ENCODE results near the gene TMEM270. TPM values are rescaled to one million over a fixed set of nuclear protein-coding genes. Genes with fewer than 3 reads are reported as not detected.

Gene TMEM270
- total RNA-seq, 1 donor from 2014 or later: not detected

DNA sequence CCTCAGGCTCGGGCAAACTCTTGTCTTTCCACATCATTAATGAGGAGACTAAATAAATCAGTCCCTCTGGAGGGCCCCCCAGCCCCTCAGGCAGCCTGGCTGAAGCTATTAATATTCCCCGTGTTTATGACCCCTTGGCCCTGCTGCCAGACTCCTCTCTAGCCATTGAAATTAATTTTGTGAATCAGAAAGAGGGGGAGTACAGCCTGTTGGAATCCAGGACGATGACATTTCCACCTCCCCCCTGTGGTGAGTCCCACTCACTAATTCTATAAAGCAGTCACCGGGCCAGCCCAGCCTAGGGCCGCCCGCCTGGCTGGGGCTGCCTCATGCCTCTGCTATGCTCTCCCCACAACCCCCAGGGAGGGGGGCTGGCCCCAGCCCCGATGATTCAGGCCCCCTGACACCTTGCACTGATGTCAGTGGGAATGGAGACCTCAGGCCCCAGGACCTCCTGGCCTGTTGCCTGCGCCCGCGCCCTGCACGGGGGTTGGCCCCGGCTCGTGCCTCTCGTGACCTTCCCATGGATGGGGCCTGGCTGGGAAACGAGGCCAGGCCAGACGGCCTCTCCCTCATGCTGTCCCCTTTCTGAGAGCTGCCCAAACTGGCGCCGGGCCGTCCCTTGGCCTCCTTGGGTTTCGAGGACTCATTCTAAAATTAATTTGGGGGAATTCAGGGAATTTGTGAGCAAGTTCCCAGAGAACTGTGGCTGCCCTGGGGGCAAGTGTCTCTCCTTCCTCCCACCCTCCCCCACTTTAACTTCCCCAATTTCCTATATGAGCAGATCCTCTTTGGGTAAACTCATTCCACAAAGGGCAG is 34.0 kb downstream of the TMEM270 start:
- no peak for DNase-seq (ENCODE audit: low spot score in 2 of 2, unreplicated experiment in 2 of 2)
- TF ChIP-seq, protein P1, sequence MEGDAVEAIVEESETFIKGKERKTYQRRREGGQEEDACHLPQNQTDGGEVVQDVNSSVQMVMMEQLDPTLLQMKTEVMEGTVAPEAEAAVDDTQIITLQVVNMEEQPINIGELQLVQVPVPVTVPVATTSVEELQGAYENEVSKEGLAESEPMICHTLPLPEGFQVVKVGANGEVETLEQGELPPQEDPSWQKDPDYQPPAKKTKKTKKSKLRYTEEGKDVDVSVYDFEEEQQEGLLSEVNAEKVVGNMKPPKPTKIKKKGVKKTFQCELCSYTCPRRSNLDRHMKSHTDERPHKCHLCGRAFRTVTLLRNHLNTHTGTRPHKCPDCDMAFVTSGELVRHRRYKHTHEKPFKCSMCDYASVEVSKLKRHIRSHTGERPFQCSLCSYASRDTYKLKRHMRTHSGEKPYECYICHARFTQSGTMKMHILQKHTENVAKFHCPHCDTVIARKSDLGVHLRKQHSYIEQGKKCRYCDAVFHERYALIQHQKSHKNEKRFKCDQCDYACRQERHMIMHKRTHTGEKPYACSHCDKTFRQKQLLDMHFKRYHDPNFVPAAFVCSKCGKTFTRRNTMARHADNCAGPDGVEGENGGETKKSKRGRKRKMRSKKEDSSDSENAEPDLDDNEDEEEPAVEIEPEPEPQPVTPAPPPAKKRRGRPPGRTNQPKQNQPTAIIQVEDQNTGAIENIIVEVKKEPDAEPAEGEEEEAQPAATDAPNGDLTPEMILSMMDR (IDR thresholded peaks at IDR 0.05; ENCODE audit: unreplicated experiment): no peak
- no peaks in the 10 kb centered on the region for H3K27me3 Mint-ChIP-seq (ENCODE audit: low read depth)
- H3K36me3 Mint-ChIP-seq: peaks cover 14% of the 10 kb centered on the region
- peaks cover 18% of the 10 kb centered on the region for H3K9me3 Mint-ChIP-seq
- H3K27ac Mint-ChIP-seq: peak overlapping the region; percentile 69
- no peak overlapping the region for H3K4me3 Mint-ChIP-seq
- peaks cover 45% of the 10 kb centered on the region for H3K4me1 Mint-ChIP-seq

DNA sequence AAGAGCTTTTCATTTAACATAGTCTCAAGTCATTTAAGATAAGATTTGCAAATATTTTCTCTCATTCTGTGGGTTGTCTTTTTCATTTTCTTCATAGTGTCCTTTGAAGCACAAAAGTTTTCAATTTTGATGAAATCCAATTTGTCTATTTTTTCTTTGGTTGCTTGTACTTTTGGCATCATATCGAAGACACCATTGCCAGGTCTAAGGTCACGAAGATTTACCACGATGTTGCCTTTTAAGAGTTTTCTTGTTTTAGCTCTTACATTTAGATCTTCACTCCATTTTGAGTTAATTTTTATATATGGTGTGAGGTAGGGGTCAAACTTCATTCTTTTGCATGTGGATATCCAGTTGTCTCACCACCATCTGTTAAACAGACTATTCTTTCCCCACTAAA is 34.7 kb downstream of the TMEM270 start:
- H3K4me3 Mint-ChIP-seq: no peak overlapping the region
- peaks cover 18% of the 10 kb centered on the region for H3K9me3 Mint-ChIP-seq
- DNase-seq (ENCODE audit: low spot score in 2 of 2, unreplicated experiment in 2 of 2): no peak
- TF ChIP-seq, protein P1 (IDR thresholded peaks at IDR 0.05; ENCODE audit: unreplicated experiment): no peak
- peaks cover 39% of the 10 kb centered on the region for H3K4me1 Mint-ChIP-seq
- peaks cover 14% of the 10 kb centered on the region for H3K36me3 Mint-ChIP-seq
- no peak overlapping the region for H3K27ac Mint-ChIP-seq
- H3K27me3 Mint-ChIP-seq (ENCODE audit: low read depth): no peaks in the 10 kb centered on the region

DNA sequence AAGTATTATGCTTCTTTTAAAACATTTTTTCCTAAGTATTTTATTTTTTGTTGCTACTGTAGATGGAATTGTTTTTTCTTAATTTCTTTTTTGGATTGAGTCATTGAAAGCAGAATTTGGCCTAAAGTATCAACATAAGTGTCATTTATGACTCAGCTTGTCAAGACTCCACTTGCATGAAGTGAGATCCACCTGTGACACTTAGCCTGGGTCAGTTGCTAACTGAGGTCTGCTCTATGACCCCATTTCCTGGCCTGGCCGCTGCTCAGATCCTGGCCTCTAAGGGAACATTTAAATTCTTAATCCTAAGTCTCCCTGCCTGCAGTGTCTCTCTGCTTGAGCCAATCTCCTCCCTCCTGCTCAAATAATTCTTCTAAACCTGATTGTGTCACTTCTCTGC is 35.5 kb downstream of the TMEM270 start:
- Mint-ChIP-seq H3K9me3 (peaks cover 18% of the 10 kb centered on the region), H3K27me3 (ENCODE audit: low read depth) (no peaks in the 10 kb centered on the region), H3K4me3 (no peak overlapping the region), H3K27ac (no peak overlapping the region), H3K4me1 (peaks cover 38% of the 10 kb centered on the region), H3K36me3 (peaks cover 14% of the 10 kb centered on the region)
- TF ChIP-seq, protein P1 (IDR thresholded peaks at IDR 0.05; ENCODE audit: unreplicated experiment): no peak
- DNase-seq (ENCODE audit: low spot score in 2 of 2, unreplicated experiment in 2 of 2): no peak

DNA sequence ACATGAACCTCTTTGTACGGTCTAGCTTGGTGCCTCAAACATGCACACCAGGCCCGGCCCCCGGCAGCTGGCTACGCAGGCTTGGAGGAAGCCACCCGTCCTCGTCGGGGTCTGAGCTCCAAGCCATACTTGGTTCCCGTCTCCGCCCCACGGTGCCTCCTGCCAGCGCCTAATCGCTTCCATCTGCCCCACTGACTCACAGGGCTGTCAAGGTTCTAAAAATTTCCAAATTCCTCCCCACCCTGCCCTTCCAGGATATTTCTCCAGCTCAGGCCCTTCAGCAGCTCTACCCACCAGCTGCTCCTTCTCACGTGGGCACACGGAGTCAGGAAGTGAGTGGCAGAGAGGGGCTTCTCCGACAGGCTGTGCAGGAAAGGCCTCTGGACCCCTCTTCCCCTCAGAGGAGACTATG is 38.8 kb downstream of the TMEM270 start:
- peaks cover 14% of the 10 kb centered on the region for H3K36me3 Mint-ChIP-seq
- H3K27me3 Mint-ChIP-seq (ENCODE audit: low read depth): no peaks in the 10 kb centered on the region
- DNase-seq (ENCODE audit: low spot score in 2 of 2, unreplicated experiment in 2 of 2): no peak
- TF ChIP-seq, protein P1 (IDR thresholded peaks at IDR 0.05; ENCODE audit: unreplicated experiment): no peak
- H3K4me1 Mint-ChIP-seq: peaks cover 20% of the 10 kb centered on the region
- H3K4me3 Mint-ChIP-seq: no peak overlapping the region
- H3K27ac Mint-ChIP-seq: no peak overlapping the region
- peaks cover 18% of the 10 kb centered on the region for H3K9me3 Mint-ChIP-seq

DNA sequence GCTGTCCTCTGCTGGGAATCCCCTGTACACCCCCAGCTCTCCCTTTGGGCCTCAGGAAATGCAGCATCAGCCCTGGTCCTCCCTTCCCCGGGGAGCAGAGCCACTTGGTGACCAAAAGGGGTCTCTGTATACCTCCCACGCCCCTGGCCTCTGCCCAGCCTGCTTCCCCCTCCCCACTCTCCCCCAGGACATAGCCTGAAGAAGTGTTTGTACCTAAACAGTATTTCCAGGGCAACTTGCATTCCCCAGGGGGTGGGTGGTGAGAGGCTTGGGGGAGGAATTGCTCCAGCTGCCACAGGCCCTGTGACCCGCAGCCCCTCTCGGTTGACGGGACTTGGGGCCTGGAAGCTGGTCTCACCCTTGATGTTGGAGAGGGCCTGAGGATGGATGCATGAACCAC is 39.3 kb downstream of the TMEM270 start:
- Mint-ChIP-seq H3K9me3 (peaks cover 18% of the 10 kb centered on the region), H3K27me3 (ENCODE audit: low read depth) (no peaks in the 10 kb centered on the region), H3K4me3 (no peak overlapping the region), H3K4me1 (peaks cover 17% of the 10 kb centered on the region), H3K27ac (no peak overlapping the region), H3K36me3 (peaks cover 14% of the 10 kb centered on the region)
- DNase-seq (ENCODE audit: low spot score in 2 of 2, unreplicated experiment in 2 of 2): no peak
- TF ChIP-seq, protein P1 (IDR thresholded peaks at IDR 0.05; ENCODE audit: unreplicated experiment): no peak

Data from mesothelial cell of epicardium (in vitro differentiated cells).